DMS53 treated with DMSO at 0.1 percent for 48 hours (cell line): ENCODE data around the gene C2CD2.

Experiments
- DNase-seq: peaks from one replicate; lab custom pipeline; 2025; ENCODE audit not compliant: unreplicated experiment; lab: John Stamatoyannopoulos, UW

Gene C2CD2

DNA sequence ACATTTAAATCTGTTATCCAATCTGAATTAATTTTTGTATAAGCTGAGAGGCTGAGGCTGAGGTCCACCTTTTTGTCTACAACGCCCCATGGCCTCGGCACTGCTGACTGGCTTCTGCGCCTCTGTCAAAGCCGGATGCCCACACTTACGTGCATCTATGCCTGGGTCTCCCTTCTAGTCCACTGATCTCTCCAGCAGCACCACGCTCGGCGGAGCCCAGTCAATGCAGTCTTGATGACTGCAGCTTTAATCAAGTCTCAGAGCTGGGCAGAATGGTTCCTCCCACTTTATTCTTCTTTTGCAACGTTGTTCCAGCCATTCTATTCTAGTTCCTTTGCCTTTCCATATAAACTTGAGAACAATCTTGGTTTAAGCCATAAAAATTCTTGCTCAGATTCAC, 84.0 kb downstream of the C2CD2 start:
- no peak for DNase-seq

- DNase-seq, result no peak
These were observed 85.6 kb downstream of the C2CD2 start for GRCh38 chr21:41868062-41868710.

DNA sequence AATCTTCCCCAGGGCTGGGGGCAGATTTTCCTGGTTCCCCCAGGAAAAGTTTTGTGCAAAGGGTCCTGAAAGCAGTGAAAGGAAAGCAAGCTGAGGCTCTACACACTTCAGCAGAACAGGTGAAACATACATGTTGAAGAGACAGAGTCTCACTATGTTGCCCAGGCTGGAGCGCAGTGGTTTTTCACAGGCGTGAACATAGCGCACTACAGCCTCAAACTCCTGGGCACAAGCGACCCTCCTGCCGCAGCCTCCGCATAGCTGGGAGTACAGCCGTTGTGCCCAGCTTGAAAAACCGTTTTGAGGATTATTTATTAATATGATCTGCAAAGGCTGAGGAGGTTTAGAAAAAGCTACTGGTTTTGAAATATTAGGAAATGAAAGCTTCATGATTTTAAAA, 86.5 kb downstream of the C2CD2 start:
- no peak for DNase-seq

GRCh38 chr21:41866274-41866809, 87.5 kb downstream of the C2CD2 start:
- DNase-seq, result no peak

GRCh38 chr21:41865002-41865777, 88.6 kb downstream of the C2CD2 start:
- no peak for DNase-seq

- DNase-seq, result no peak
These were observed 89.4 kb downstream of the C2CD2 start for GRCh38 chr21:41864311-41865001.

- DNase-seq, result no peak
These were observed 90.4 kb downstream of the C2CD2 start for GRCh38 chr21:41863439-41863740.

DNA sequence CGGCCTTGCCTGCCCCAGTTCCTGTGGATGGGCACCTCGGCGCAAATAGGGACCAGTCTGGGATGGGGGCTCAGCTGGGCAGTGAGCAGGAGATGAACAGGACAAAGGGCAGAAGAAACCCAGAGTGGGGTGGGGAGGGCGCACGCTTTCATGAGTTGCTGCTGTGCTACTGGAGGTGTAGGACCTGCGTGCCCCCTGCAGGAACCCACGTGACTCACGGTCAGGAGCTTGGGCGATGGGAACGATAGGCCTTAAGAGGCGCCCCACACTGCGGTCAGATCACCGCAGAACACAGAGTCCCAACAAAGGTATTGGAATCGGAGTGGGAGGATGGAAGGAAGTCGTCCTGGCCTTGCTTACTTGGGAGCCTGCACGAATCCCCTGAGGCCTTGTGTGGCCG, 91.8 kb downstream of the C2CD2 start:
- no peak for DNase-seq

GRCh38 chr21:41861255-41861654, 92.6 kb downstream of the C2CD2 start:
- DNase-seq, result no peak

- no peak for DNase-seq
These were observed 94.4 kb downstream of the C2CD2 start for GRCh38 chr21:41859297-41859980.

- no peak for DNase-seq
These were observed 95.1 kb downstream of the C2CD2 start for GRCh38 chr21:41858466-41859296.

GRCh38 chr21:41857771-41858300, 96.0 kb downstream of the C2CD2 start:
- DNase-seq, result no peak

DNA sequence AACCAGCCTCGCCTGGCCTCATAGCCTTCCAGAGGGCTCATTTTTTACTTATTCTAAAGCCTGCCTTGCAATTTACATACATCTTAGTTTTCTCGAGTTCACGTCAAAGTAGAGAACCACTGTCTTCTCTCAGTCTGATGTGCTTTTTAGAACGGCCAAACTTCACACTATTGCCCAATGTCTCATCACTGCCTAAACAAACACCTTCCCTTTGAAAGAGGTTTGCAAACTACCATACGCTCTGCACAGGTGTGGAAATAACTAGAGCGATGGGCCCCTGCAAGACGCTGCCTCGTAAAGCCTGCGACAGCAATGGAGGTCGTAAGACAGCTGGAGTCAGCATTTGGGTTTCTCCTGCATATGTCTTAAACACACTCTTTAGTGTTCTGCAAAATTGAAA, 97.2 kb downstream of the C2CD2 start:
- no peak for DNase-seq

DNA sequence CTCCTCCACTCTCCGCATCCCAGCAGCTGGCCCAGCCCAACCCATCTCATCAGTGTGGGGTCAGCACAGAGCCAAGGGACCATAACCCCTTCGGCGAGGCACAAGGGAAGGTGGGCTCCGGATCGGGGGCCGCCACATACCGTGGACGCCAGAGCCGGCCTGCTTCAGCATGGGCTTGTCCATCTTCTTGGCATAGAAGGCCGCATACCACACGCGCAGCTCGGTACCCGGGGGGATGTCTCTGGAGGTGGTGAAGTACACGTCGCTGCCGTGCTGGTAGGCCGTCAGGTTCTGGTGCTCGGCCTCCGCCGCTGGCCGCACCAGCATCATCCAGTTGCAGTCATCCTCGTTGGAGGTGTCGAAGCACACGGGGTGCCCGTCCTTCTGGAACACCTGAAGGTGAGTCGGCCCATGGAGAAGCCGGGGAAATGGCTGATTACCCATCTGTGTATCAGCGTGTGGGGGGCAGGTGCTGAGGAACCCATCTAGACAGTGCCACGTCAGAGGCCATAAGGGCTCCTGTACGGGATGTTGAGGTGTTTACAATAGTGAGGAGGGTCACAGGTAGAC, 99.3 kb downstream of the C2CD2 start:
- no peak for DNase-seq

DNA sequence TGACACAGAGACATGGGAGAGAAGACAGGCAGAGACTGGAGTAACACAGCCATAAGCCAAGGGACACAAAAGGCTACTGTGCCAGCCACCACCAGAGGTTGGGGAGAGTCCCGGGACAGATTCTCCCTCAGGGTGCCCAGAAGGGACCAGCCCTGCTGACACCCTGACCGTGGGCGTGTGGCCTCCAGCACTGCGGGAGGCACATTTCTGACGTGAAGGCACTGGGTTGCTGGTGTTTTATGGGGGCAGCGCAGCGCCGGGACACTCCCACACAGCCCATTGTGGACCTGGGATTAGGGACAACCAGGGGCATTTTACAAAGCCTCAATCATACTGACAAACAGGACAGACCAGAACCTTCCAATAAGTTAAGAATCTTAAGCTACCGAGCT, 100.9 kb downstream of the C2CD2 start:
- no peak for DNase-seq

DNA sequence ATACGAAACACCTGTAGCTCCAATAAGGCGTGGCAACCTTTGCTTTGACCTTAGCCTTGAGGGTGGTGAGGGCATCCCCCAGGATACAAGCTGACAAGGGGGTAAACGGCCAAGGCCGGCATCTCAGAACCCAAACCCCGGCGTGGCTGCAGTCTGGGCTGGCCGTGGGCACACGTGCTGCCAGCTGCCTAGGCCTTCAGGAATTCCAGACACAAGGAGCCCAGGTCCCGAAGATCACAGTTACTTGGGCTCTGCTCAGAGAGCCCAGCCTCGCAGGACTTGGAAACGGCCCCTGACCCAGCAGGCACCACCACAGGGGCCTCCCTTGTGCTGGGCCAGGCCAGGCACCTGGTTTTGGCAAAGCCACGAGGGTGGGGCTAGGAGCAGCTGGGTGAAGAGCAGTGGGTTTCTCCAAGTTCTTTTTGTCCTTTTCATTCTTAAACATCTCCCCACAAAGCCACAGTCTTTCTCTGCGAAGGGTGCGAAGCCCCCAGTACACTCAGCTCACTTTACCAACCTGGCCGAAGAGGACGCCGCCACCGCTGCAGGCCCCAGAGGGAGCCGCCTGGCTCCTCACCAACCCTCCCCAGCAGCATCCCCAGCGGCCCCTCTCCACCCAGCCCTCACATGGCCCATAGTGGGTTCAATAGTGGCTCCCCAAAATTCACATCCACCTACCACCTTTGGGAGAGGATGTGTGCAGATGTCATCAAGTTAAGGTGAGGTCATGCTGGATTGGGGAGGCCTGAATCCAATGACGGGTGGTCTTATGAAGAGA, 101.5 kb downstream of the C2CD2 start:
- no peak for DNase-seq

GRCh38 chr21:41851090-41851790, 102.6 kb downstream of the C2CD2 start:
- no peak for DNase-seq

DNA sequence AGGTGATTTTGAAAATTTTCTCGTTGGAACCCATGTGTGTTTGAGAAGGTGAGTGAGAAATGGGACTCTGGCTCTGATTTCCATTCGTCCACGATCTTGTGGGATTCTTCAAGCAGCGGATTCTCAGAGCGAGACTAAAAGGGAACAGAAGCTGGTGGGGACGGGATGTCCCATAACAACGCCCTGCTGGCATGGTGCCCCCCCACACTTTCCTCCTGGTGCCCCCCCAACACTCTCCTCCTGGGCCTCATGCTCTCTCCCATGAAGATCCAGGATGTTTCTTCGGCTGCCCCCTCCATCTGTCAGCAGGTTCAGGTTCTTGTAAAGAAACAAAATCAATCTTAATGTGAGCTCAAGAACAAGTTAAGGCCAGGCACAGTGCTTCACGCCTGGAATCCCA, 103.7 kb downstream of the C2CD2 start:
- no peak for DNase-seq
